ENCODE results near the gene UBL7. TPM values are rescaled to one million over a fixed set of nuclear protein-coding genes. Genes with fewer than 3 reads are reported as not detected.

Gene UBL7
- total RNA-seq, 1 donor from 2014 or later = 43.1 TPM

- no peak for DNase-seq (ENCODE audit: low spot score)
Observed at GRCh38 chr15:74408385-74408784, 52.6 kb downstream of the UBL7 start.

DNA sequence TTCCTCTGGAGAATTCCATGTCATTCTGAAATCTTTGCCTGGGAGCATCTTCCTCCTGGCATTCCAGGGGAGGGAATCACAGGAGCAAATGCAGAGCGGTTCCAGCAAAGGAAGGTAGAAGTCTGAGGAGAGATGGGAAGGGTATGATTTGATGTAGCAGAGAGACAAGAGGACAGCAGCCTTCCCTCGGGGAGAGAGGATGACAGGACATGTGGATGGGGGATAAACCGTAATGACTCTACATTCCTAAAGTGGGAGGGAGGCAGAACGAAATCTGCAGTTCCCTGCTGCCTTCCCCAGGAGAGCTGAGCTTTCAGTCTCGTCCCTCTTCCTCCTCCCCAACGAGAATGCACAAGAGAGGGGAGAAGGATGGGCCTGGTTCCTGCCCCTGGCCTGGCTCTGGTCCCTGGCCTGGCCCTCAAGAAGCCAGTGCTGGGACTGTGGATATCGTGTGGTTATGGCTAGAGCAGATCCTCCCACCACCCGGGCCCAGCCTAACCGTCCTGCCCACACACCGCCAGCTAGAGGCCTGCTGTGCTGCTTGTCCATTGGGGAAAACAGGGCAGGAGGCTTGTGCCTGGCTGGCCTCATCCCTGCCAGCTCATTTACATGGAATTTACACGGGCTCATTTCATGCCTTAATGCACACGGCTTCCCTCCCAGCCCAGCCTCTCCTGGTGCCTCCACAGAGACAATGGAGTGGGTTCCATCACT is 53.8 kb downstream of the UBL7 start:
- no peak for DNase-seq (ENCODE audit: low spot score)

DNA sequence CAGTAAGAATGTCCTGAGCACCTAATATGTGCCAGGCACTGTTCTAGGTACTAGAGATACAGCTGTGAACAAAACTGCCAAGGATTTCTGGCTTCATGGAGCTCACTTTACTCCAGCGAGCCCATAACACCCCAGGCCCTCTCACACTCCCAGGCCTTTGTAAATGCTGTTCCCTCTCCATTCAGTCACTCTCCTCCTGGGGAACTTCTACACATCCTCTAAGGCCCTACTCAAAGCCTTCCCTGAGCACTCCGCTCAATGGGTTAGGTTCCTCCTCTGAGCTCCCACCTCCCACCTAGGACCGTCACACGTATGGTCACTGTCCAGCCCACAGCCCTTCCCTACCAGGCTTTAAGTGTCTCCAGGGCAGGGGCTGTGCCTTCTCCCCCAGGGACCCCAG is 54.4 kb downstream of the UBL7 start:
- no peak for DNase-seq (ENCODE audit: low spot score)

DNA sequence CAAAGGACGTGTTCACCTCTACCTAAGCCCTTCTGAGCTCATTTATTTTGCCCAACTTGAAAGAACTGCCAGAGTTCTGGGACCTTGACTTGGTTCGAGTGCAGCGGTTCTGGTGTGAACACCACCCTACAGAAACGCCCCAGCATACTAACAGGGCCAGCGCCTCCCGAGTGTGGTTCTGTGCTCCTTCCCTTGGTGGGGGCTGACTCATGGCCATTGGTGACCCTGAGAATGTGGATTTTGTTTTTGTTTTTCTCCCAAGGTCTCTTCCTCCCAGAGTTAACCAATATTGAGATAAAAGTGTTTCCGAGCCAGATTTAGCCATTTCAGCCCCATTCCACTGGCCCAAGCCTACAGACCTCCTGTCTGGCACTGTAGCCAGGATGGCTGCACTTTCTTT is 55.1 kb downstream of the UBL7 start:
- DNase-seq (ENCODE audit: low spot score) = no peak

GRCh38 chr15:74403991-74404563 is 56.9 kb downstream of the UBL7 start:
- DNase-seq (ENCODE audit: low spot score) = no peak

DNA sequence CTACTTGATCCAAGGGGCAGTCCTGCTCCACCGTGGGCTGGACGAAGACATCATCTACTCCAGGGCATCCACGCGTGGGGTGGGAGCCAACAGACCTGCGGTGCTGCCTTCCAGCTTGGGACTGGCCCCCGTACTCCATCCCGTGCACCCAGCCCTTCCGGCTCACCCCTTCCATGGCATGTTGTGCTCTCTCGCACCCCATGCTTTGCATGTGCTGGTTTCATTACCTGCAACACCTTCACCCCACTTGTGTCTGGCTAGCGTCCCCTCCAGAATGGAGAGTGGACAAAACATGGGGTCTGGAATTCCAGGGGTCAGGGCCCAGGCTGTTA is 57.4 kb downstream of the UBL7 start:
- no peak for DNase-seq (ENCODE audit: low spot score)

DNA sequence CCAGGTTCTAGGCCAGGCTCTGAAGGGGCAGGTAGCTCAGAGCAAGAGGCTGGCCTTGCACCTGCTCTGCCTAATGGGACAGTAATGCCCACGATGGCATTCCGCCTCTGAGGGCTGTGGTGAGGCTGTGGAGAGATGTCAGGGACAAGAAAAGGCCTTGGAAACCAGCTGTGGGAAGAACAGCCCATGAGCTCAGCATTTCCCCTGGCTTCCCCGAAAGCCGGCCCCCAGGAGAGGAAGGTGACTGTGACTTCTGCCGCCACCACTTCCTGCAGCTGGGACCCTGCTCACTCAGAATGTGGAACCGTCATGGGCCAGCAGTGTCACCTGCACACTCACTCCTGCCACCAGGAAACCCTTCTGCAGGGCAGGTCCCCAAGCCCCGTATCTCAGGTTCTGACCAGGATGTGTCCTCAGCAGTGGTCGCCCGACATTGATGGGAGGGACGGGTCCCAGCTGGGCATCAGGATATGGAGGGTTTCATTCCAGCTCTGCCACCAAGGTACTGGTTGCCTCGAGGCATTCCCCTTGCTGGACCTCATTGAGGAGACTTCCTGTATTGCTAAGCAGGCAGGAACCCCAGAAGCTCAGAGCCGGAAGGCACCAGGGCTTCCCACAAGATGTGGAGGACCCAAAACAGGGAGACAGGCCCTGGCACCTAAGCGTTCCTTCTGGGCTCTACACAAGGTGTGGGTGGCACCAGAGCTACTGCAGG is 57.9 kb downstream of the UBL7 start:
- peak; percentile 17 for DNase-seq (ENCODE audit: low spot score)

GRCh38 chr15:74402337-74402841 is 58.6 kb downstream of the UBL7 start:
- no peak for DNase-seq (ENCODE audit: low spot score)

- no peak for DNase-seq (ENCODE audit: low spot score)
Observed at GRCh38 chr15:74400915-74401757, 59.8 kb downstream of the UBL7 start.

GRCh38 chr15:74400313-74400860 is 60.6 kb downstream of the UBL7 start:
- DNase-seq (ENCODE audit: low spot score) = no peak

DNA sequence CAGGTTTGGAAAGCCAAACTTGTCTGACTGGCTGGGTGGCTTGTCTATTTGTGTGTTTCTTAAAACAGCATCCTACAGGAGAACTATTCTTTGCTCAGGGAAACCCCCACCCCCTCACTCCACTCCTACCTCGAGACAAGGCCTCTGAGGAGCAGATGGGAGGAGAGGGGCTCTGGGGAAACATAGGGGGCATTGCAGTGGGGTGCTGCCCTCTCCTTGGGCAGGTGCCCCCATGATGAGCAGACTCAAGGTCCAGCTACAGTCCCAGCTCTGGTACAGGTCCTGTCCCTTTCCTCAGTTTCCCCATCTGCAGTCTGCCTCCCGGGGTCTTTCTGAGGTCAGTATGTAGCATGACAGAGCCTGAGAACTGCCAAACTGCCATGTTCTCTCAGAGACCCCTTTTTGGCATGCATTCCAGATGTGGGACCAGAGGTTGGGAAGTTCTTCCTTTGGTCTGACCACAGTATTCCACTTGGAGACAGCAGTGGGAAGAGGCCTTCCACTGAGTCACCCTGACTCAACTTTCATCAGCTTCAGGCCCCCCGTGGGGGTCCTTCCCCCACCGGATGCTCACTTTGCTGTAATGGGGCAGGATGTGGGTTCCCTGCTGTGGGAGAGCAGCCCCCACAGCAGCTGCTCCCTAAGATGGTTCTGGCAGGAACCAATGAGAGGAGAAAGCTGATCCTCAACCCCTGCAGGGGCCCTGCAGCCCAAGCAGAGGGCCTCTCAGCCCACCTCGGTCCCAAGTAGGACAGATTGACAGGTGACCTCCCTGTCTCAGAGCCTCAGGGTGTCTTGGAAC is 61.2 kb downstream of the UBL7 start:
- no peak for DNase-seq (ENCODE audit: low spot score)

GRCh38 chr15:74399100-74399499 is 61.9 kb downstream of the UBL7 start:
- no peak for DNase-seq (ENCODE audit: low spot score)

DNA sequence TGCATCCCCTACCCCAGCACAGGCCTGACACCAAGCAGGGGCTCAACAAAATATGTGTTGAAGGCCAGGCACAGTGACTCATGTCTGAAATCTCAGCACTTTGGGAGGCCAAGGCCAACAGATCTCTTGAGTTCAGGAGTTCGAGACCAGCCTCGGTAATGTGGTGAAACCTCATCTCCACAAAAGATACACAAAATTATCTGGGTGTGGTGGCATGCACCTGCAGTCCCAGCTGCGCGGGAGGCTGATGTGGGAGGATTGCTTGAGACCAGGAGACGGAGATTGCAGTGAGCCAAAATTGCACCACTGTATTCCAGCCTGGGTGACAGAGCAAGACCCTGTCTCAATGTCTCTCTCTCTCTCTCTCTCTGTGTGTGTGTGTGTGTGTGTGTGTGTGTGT is 62.8 kb downstream of the UBL7 start:
- no peak for DNase-seq (ENCODE audit: low spot score)

DNA sequence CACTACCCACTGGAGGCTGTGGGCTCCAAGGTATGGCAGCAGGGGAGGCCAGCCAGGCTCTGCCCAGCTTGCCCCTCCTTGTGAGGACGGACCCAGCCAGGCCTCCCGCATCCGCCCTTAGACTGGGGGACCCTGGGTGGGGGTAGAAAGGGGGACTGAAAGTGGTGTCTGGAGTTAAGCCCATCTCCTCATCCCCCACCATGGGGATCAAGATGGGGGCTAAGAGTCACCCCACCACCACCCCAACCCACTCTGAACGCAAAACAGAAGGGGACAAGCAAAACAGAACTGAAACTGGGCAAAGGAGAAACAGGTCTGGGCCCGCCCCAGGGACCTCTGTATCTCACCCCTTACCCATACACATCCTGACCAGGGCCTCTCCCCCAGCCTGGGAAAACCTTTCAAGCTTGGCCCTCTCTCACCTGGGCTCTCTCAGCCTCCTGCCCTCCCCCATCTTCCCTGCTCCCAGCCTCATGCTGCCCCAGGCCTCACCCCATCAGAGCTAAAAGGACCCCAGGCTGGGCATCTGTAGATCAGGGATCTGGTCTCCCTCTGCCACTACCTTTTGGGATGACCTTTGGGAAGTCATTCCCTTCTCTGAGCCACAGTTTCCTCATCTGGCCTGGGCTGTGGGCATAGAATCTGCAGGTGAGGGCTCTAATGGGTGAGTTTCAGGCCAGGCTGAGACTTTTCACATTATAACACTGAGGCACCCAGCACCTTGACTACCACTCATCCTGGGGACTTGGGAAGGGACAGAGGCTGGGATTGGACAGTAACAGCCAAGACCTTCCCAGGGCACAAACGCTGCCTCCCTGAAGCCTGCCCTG is 63.5 kb downstream of the UBL7 start:
- DNase-seq (ENCODE audit: low spot score) = no peak

- DNase-seq (ENCODE audit: low spot score) = no peak
Observed at GRCh38 chr15:74396445-74397238, 64.3 kb downstream of the UBL7 start.

- DNase-seq (ENCODE audit: low spot score) = no peak
Observed at GRCh38 chr15:74396146-74396438, 64.9 kb downstream of the UBL7 start.
